Testis (tissue), 3 donors: ENCODE measurements around the gene RSPH1. TPM values are rescaled to one million over a fixed set of nuclear protein-coding genes. Genes with fewer than 3 reads are reported as not detected.

Experiments used
- DNase-seq: peaks from one replicate; pipeline ENCODE4 v3.0.0-alpha.2; 2019
- H3K27ac ChIP-seq, 2 donors: fragments of 200-600 bp; sonication (generic); one replicate each; pipeline ENCODE4 v1.5.1; 2019
- H3K27me3 ChIP-seq: fragments of 200-600 bp; sonication (generic); one replicate; pipeline ENCODE4 v1.5.1; 2019
- H3K36me3 ChIP-seq: fragments of 200-600 bp; sonication (generic); one replicate; pipeline ENCODE4 v1.5.1; 2017; ENCODE audit warnings: low read depth; ENCODE audit errors: missing control alignments
- H3K4me1 ChIP-seq: fragments of 200-600 bp; sonication (generic); one replicate; pipeline ENCODE4 v1.5.1; 2019
- H3K4me3 ChIP-seq, 2 donors: fragments of 200-600 bp; sonication (generic); one replicate each; pipeline ENCODE4 v1.5.1; 2017 to 2019
- H3K9me3 ChIP-seq: fragments of 200-600 bp; sonication (generic); one replicate; pipeline ENCODE4 v1.5.1; 2017
- CTCF ChIP-seq, 3 experiments: fragments of 450-650 bp in 2 of 3; fragments of 200-600 bp in 1 of 3; sonication (generic) in 1 of 3; IDR thresholded peaks; one replicate each; pipeline ENCODE4 v1.5.1; 2016 to 2019; ENCODE audit warnings: antibody characterized with exemption in 3 of 3, mild to moderate bottlenecking in 2 of 3, moderate library complexity in 1 of 3
- POLR2A ChIP-seq: fragments of 450-650 bp; IDR thresholded peaks from one replicate; pipeline ENCODE4 v1.6.1; 2017; ENCODE audit warnings: antibody characterized with exemption, mild to moderate bottlenecking, moderate library complexity
- WGBS, 2 donors: methylation state at CpG; one replicate each; pipeline ENCODE4 v1.1.5; 2018; 5-methylcytosine and 5-hydroxymethylcytosine counted together
- intact Hi-C: fragments of 100-400 bp; cut with DNase I; formaldehyde crosslinking; loops from one replicate; pipeline ENCODE4 v1.15.1; 2023; ENCODE audit warnings: low total_unique reads
- polyA plus RNA-seq: library from polyadenylated mRNA; stranded (reverse); fragments of 350-450 nt; fragmentation: Illumina TruSeq; extraction: RNeasy Lipid Tissue Mini Kit (QIAGEN cat#74804); gene quantifications from one replicate; pipeline ENCODE4 v1.2.3, GENCODE V29; 2014; ENCODE audit warnings: low read depth, low replicate concordance; ENCODE audit not compliant: insufficient read depth
- total RNA-seq, 2 donors: library from RNA; depleted of rRNA; stranded (reverse); fragments of >200 nt; gene quantifications; one replicate each; pipeline ENCODE4 v1.2.3, GENCODE V29; 2016

The RSPH1 gene
- total and polyA plus RNA-seq, 3 donors from 2014 or later, result 10.4 to 59.6 (median 20.8) TPM

DNA sequence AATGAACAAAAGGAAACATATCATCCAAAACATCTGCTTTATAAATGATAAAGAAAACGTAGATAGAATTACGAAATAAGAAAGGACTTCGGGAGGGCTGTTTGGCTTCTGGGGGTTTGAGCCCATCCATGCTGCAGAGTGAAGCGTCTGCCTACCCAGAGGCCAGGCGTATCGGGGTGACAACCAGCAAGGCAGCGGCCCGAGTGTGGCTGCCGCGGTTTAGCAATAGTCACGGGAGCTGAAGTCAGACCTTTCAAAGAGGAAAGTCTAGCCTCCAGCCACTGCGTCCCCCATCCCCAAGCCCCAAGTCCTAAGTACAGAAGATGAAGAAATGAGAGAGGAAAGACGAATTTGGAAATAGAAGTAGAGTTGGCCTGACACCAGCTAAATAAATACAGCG is 26.2 kb upstream of the RSPH1 start:
- TF ChIP-seq POLR2A (no peak), CTCF (IDR thresholded peaks at IDR 0.05) (no peak)
- Histone ChIP-seq H3K9me3 (no peaks in the 10 kb centered on the region), H3K4me1 (peaks cover 13% of the 10 kb centered on the region), H3K36me3 (no peaks in the 10 kb centered on the region), H3K27me3 (no peaks in the 10 kb centered on the region), H3K27ac (no peak overlapping the region), H3K4me3 (no peak overlapping the region)
- DNase-seq, result no peak
- WGBS, 2 donors, result 85 to 96% methylated on average over 14 of the region's 14 CpGs
- intact Hi-C loops, result no loop called here

DNA sequence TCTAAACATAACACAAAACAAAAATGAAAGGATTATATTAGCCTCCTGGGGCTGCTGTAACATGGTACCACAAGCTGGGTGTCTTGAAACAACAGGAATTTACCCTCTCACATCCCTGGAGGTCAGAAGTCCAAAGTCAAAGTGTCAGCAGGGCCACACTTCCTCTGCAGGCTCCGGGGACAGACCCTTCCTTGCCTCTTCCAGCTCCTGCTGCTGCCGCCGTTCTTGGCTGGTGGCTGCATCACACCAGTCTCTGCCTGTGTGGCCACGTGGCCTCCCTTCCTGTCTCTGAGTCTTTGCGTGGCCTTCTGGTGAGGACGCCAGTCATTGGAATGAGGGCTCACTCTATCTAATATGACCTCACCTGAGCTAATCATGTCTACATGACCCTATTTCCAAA is 25.8 kb upstream of the RSPH1 start:
- intact Hi-C loops, result no loop called here
- no peaks in the 10 kb centered on the region for H3K9me3 ChIP-seq
- no peak overlapping the region for H3K4me3 ChIP-seq
- peaks cover 13% of the 10 kb centered on the region for H3K4me1 ChIP-seq
- WGBS, 2 donors, result 78 to 89% methylated on average over 6 of the region's 6 CpGs
- H3K36me3 ChIP-seq, result no peaks in the 10 kb centered on the region
- no peaks in the 10 kb centered on the region for H3K27me3 ChIP-seq
- DNase-seq, result no peak
- no peak overlapping the region for H3K27ac ChIP-seq
- TF ChIP-seq CTCF (IDR thresholded peaks at IDR 0.05) (no peak), POLR2A (no peak)

- no peak overlapping the region for H3K27ac ChIP-seq
Observed at GRCh38 chr21:42521384-42521783, 25.4 kb upstream of the RSPH1 start.

DNA sequence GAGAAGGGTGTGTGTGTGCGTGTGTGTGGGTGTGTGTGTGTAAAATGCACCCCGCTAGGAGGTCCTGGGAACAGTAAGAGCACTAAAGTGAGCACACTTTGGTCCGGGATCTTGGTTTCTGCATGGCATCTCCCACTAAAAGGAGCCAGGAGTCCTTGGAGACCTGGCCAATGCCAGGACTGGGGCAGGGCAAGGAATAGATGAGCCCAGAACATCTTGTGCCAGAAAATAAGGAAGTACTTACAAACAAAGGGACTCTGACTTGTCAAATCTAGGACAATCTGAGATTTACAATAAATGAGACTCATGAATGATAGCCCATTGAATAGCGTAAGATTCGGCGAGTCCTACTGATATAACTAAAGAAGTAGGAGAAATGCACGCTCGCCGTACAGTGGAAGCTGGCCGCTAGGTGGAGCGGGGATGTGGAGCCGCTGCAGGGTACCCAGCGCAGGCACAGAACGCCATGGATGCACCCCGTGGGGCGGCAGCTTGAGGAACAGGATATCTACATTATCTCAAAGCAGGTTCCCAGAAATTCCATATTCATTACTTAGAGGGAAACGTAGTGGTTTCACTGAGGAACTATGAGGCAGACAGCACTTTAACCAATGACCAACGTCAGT is 24.7 kb upstream of the RSPH1 start:
- Histone ChIP-seq H3K4me3 (no peak overlapping the region), H3K4me1 (peaks cover 13% of the 10 kb centered on the region), H3K9me3 (no peaks in the 10 kb centered on the region), H3K27ac (no peak overlapping the region), H3K36me3 (no peaks in the 10 kb centered on the region), H3K27me3 (no peaks in the 10 kb centered on the region)
- DNase-seq, result no peak
- intact Hi-C loops, result no loop called here
- 81 to 83% methylated on average over 18 of the region's 18 CpGs for WGBS, 2 donors
- TF ChIP-seq CTCF (IDR thresholded peaks at IDR 0.05) (no peak), POLR2A (no peak)

More at GRCh38 chr21:42521384-42521783, 25.4 kb upstream of the RSPH1 start:
- intact Hi-C loops, result no loop called here
- peaks cover 13% of the 10 kb centered on the region for H3K4me1 ChIP-seq
- no peak for DNase-seq
- no peaks in the 10 kb centered on the region for H3K9me3 ChIP-seq
- H3K4me3 ChIP-seq, result no peak overlapping the region
- TF ChIP-seq POLR2A, result no peak
- no peak for TF ChIP-seq CTCF (IDR thresholded peaks at IDR 0.05)
- no peaks in the 10 kb centered on the region for H3K27me3 ChIP-seq
- WGBS, 2 donors, result 79 to 100% methylated on average over 1 of the region's 1 CpG
- no peaks in the 10 kb centered on the region for H3K36me3 ChIP-seq

- 94 to 95% methylated on average over 7 of the region's 7 CpGs for WGBS, 2 donors
- H3K27me3 ChIP-seq, result no peaks in the 10 kb centered on the region
- no peaks in the 10 kb centered on the region for H3K4me1 ChIP-seq
- no peaks in the 10 kb centered on the region for H3K36me3 ChIP-seq
- intact Hi-C loops, result no loop called here
- TF ChIP-seq CTCF (IDR thresholded peaks at IDR 0.05) (no peak), POLR2A (no peak)
- no peak overlapping the region for H3K4me3 ChIP-seq
- H3K27ac ChIP-seq, result no peak overlapping the region
- no peaks in the 10 kb centered on the region for H3K9me3 ChIP-seq
- no peak for DNase-seq
Observed at GRCh38 chr21:42518626-42519025, 22.6 kb upstream of the RSPH1 start.
